Endothelial cell of umbilical vein (primary cell): ENCODE results near the gene TP73. TPM values are rescaled to one million over a fixed set of nuclear protein-coding genes. Genes with fewer than 3 reads are reported as not detected.

Experiments
- BruUV-seq: library from RNA; stranded (reverse); fragments of 400-500 nt; replicated peaks from 2 replicates; lab custom pipeline; 2021; lab: Mats Ljungman, UMichigan
- CTCF ChIA-PET: fragments of 300-600, 350-600 bp; sonication (Branson Sonifier 250); formaldehyde crosslinking; loops from one replicate; lab custom pipeline; 2021; ENCODE audit warnings: antibody characterized with exemption, inconsistent platforms; lab: Charles Lee
- POLR2A ChIA-PET: fragments of 300-600, 350-600 bp; sonication (Branson Sonifier 250); formaldehyde crosslinking; loops from one replicate; lab custom pipeline; 2021; ENCODE audit warnings: antibody characterized with exemption, inconsistent platforms; lab: Charles Lee
- DNase-seq: peaks from one replicate; pipeline ENCODE4 v3.0.0-alpha.2; 2011; ENCODE audit warnings: low read depth, low spot score
- FAIRE-seq: peaks from 2 replicates; lab custom pipeline; 2011; peaks lifted over from hg19 to GRCh38; lab: Jason Lieb, UNC
- H2AFZ ChIP-seq: 2 replicates; pipeline ENCODE4 v1.6.0; 2012; ENCODE audit warnings: low read depth, low read length, control low read depth, inconsistent platforms
- H3K27ac ChIP-seq: 2 replicates; pipeline ENCODE4 v1.5.1; 2011; ENCODE audit warnings: low read depth, mild to moderate bottlenecking, control low read depth, low read length, moderate library complexity; ENCODE audit not compliant: insufficient read depth
- H3K27me3 ChIP-seq, 2 experiments: 2 replicates each; pipeline versions ENCODE4 v1.6.0 to v1.6.1; 2011; ENCODE audit warnings: low read length in 2 of 2, mixed read lengths in 1 of 2; ENCODE audit not compliant: control insufficient read depth in 2 of 2, insufficient read depth in 2 of 2
- H3K36me3 ChIP-seq, 2 experiments: 2 replicates in 1 of 2; 3 replicates in 1 of 2; pipeline ENCODE4 v1.5.1; 2011; ENCODE audit warnings: low read length in 2 of 2, mild to moderate bottlenecking in 1 of 2, moderate library complexity in 1 of 2; ENCODE audit not compliant: control insufficient read depth in 2 of 2, insufficient read depth in 2 of 2; ENCODE audit errors: extremely low read depth in 1 of 2
- H3K4me1 ChIP-seq: 3 replicates; pipeline ENCODE4 v1.5.1; 2011; ENCODE audit warnings: mild to moderate bottlenecking, low read length; ENCODE audit not compliant: control insufficient read depth, insufficient read depth; ENCODE audit errors: extremely low read depth
- H3K4me2 ChIP-seq: 2 replicates; pipeline ENCODE4 v1.6.1; 2011; ENCODE audit warnings: low read length, control low read depth, mixed read lengths; ENCODE audit not compliant: insufficient read depth
- H3K4me3 ChIP-seq, 3 experiments: fragments of 200-600 bp in 1 of 3; sonication (generic), shearing (Covaris generic) in 1 of 3; replicated peaks in 1 of 3; 2 replicates each; pipeline ENCODE4 v1.5.1; 2011 to 2016; ENCODE audit warnings: control low read depth in 3 of 3, low read length in 3 of 3, mild to moderate bottlenecking in 2 of 3, inconsistent platforms in 1 of 3, low read depth in 1 of 3, moderate library complexity in 1 of 3; ENCODE audit not compliant: insufficient read depth in 1 of 3
- H3K79me2 ChIP-seq: 2 replicates; pipeline ENCODE4 v1.6.0; 2012; ENCODE audit warnings: low read length, inconsistent platforms; ENCODE audit not compliant: control insufficient read depth, insufficient read depth
- H3K9ac ChIP-seq: replicated peaks from 2 replicates; pipeline ENCODE3; 2011; ENCODE audit warnings: low read length, control low read depth; ENCODE audit not compliant: insufficient read depth; ENCODE audit errors: extremely low read depth
- H3K9me1 ChIP-seq: replicated peaks from 3 replicates; pipeline ENCODE4 v1.6.0; 2011; ENCODE audit warnings: mild to moderate bottlenecking, low read length; ENCODE audit not compliant: control insufficient read depth, insufficient read depth; ENCODE audit errors: extremely low read depth
- H3K9me3 ChIP-seq: replicated peaks from 2 replicates; pipeline ENCODE4 v1.5.1; 2012; ENCODE audit warnings: low read length, inconsistent platforms; ENCODE audit not compliant: control insufficient read depth, insufficient read depth
- H4K20me1 ChIP-seq: replicated peaks from 2 replicates; pipeline ENCODE3; 2011; ENCODE audit warnings: mild to moderate bottlenecking, low read length; ENCODE audit not compliant: control insufficient read depth, insufficient read depth; ENCODE audit errors: extremely low read depth
- CTCF ChIP-seq, 2 donors: IDR thresholded peaks; 1 replicate in 1 of 2; 2 replicates in 1 of 2; pipeline ENCODE4 v1.5.1; 2011; ENCODE audit warnings: low read length in 2 of 2, mild to moderate bottlenecking in 2 of 2, moderate library complexity in 2 of 2, control low read depth in 1 of 2, inconsistent platforms in 1 of 2, low read depth in 1 of 2; ENCODE audit not compliant: insufficient read depth in 1 of 2; ENCODE audit errors: extremely low read depth in 1 of 2
- EZH2 ChIP-seq: IDR thresholded peaks from 2 replicates; pipeline ENCODE4 v1.6.1; 2012; ENCODE audit warnings: borderline replicate concordance, low read depth, mild to moderate bottlenecking, moderate library complexity, low read length, inconsistent platforms; ENCODE audit not compliant: severe bottlenecking
- FOS ChIP-seq: IDR thresholded peaks from 2 replicates; pipeline ENCODE4 v1.6.1; 2011; ENCODE audit warnings: mild to moderate bottlenecking, low read length, moderate library complexity, borderline replicate concordance; ENCODE audit not compliant: insufficient read depth
- GATA2 ChIP-seq: IDR thresholded peaks from 2 replicates; pipeline ENCODE4 v1.7.0; 2011; ENCODE audit warnings: low read depth, mild to moderate bottlenecking, moderate library complexity, mixed read lengths, low read length; ENCODE audit not compliant: insufficient read length, insufficient read depth
- JUN ChIP-seq: IDR thresholded peaks from 2 replicates; pipeline ENCODE4 v1.6.1; 2011; ENCODE audit warnings: borderline replicate concordance, low read depth; ENCODE audit not compliant: insufficient read length, insufficient read depth
- MAX ChIP-seq: IDR thresholded peaks from 2 replicates; pipeline ENCODE4 v1.6.1; 2011; ENCODE audit not compliant: insufficient read depth, insufficient read length
- MYC ChIP-seq: IDR thresholded peaks from one replicate; pipeline ENCODE4 v1.6.1; 2011; ENCODE audit warnings: mild to moderate bottlenecking, low read depth, low read length
- POLR2A ChIP-seq: IDR thresholded peaks from 2 replicates; pipeline ENCODE4 v1.6.1; 2012; ENCODE audit warnings: low read depth, mild to moderate bottlenecking, control low read depth, low read length
- POLR2AphosphoS5 ChIP-seq: IDR thresholded peaks from 2 replicates; pipeline ENCODE4 v1.6.1; 2012; ENCODE audit warnings: low read depth, mild to moderate bottlenecking, control low read depth, low read length, moderate library complexity; ENCODE audit not compliant: insufficient read depth
- dilution Hi-C: fragments of 300-500 bp; cut with MboI; formaldehyde crosslinking; loops from one replicate; pipeline ENCODE4 v1.15.0; 2019; ENCODE audit warnings: low sequenced_read_pairs; ENCODE audit not compliant: extremely low pct_ligation_motif_present
- intact Hi-C: fragments of 100-400 bp; cut with micrococcal nuclease; formaldehyde crosslinking; loops from one replicate; pipeline ENCODE4 v1.10.0; 2022
- polyA plus RNA-seq, 4 experiments: library from polyadenylated mRNA; depleted of rRNA in 3 of 4; stranded (reverse) in 3 of 4; unstranded in 1 of 4; fragments of >200 nt; gene quantifications; 2 replicates each; pipeline versions ENCODE4 v1.2.1 to v1.2.3, GENCODE V29; 2011 to 2012; ENCODE audit warnings: missing spikeins in 1 of 4
- total RNA-seq: library from RNA; stranded (reverse); gene quantifications from 2 replicates; pipeline ENCODE4 v1.2.3, GENCODE V29; 2021

The TP73 gene
- total and polyA plus RNA-seq, 2 donors (not counting 3 experiments of a cell fraction or from before 2014, with no cell fraction given): 0.03 to 0.15 TPM

- Histone ChIP-seq H2AFZ (no peak overlapping the region), H3K9me3 (no peaks in the 10 kb centered on the region), H3K9ac (no peak overlapping the region), H3K27me3 (no peaks in the 10 kb centered on the region), H3K4me1 (no peaks in the 10 kb centered on the region), H3K4me3 (no peak overlapping the region), H3K27ac (no peak overlapping the region), H3K4me2 (no peak overlapping the region), H3K9me1 (no peaks in the 10 kb centered on the region), H4K20me1 (no peaks in the 10 kb centered on the region), H3K36me3 (peaks cover 4 to 12% of the 10 kb centered on the region in 2 experiments), H3K79me2 (no peaks in the 10 kb centered on the region)
- dilution Hi-C loops (no loop called here), intact Hi-C loops (no loop called here)
- FAIRE-seq (no peak), DNase-seq (no peak)
- POLR2A ChIA-PET: no interaction called here
- no TSS peak for BruUV-seq
- CTCF ChIA-PET: interaction anchor here (0.8 to 3.5 kb wide), 2 partner anchors 11 to 282 kb away, joined by 3 to 25 read pairs; no protein-coding TSS in a partner anchor
- TF ChIP-seq FOS (no peak), GATA2 (no peak), POLR2A (no peak)
These were observed 82.8 kb downstream of the TP73 start for GRCh38 chr1:3735027-3735681.

GRCh38 chr1:3735688-3736087 lies 83.4 kb downstream of the TP73 start:
- no peak for TF ChIP-seq POLR2A
- TF ChIP-seq CTCF (IDR thresholded peaks at IDR 0.05; ENCODE audit: extremely low read depth in 1 of 2, insufficient read depth in 1 of 2, low read depth in 1 of 2, low read length in 2 of 2): no peak
- no peak for TF ChIP-seq FOS
- TF ChIP-seq MYC: no peak
- no peak for TF ChIP-seq MAX
- TF ChIP-seq GATA2: no peak
- no peak for TF ChIP-seq JUN
- no peak for TF ChIP-seq POLR2AphosphoS5
- no peak for TF ChIP-seq EZH2
- Histone ChIP-seq H3K9me3 (no peaks in the 10 kb centered on the region), H3K9ac (no peak overlapping the region), H3K4me1 (no peaks in the 10 kb centered on the region), H3K27me3 (no peaks in the 10 kb centered on the region), H3K27ac (no peak overlapping the region), H3K4me2 (no peak overlapping the region), H3K9me1 (no peaks in the 10 kb centered on the region), H3K4me3 (no peak overlapping the region), H3K36me3 (peaks cover 4 to 12% of the 10 kb centered on the region in 2 experiments), H4K20me1 (no peaks in the 10 kb centered on the region), H3K79me2 (no peaks in the 10 kb centered on the region), H2AFZ (no peak overlapping the region)
- DNase-seq (no peak), FAIRE-seq (no peak)
- BruUV-seq: no TSS peak
- CTCF ChIA-PET: interaction anchor here (3.5 kb wide), 1 partner anchor 11 kb away, joined by 25 read pairs; no protein-coding TSS in a partner anchor
- dilution Hi-C loops (no loop called here), intact Hi-C loops (no loop called here)
- POLR2A ChIA-PET: no interaction called here
